HepG2 (cell line): ENCODE measurements around the gene SLC48A1. TPM values are rescaled to one million over a fixed set of nuclear protein-coding genes. Genes with fewer than 3 reads are reported as not detected.

Experiments
- ATAC-seq: fragments of 200-7000 bp; cut with Tn5 transposase; 3 replicates; pipeline ENCODE4 v1.9.1; 2020; ENCODE audit warnings: mild to moderate bottlenecking, moderate library complexity
- BruUV-seq: library from RNA; stranded (reverse); fragments of 400-500 nt; replicated peaks from 2 replicates; lab custom pipeline; 2021; lab: Mats Ljungman, UMichigan
- CTCF ChIA-PET: fragments of 300-600 bp; formaldehyde crosslinking; extraction: SDS; loops from one replicate; lab custom pipeline; 2021; ENCODE audit warnings: low total read pairs, inconsistent platforms, low intra/inter-chr PET ratio; lab: Yijun Ruan, JAX
- POLR2A ChIA-PET: fragments of 350-600 bp; sonication (Branson Sonifier 250); formaldehyde crosslinking; loops from one replicate; lab custom pipeline; 2020; ENCODE audit warnings: antibody characterized with exemption, inconsistent platforms; lab: Yijun Ruan, JAX
- DNase-seq: peaks from one replicate; pipeline ENCODE4 v3.0.0-alpha.2; 2015; ENCODE audit warnings: low spot score
- FAIRE-seq: peaks from 3 replicates; lab custom pipeline; 2011; peaks lifted over from hg19 to GRCh38; lab: Jason Lieb, UNC
- H2AFZ ChIP-seq: one replicate; pipeline ENCODE4 v1.6.1; 2011; ENCODE audit warnings: low read length, inconsistent platforms
- H3K27ac ChIP-seq: fragments of 300-600 bp; 3 replicates; pipeline ENCODE4 v1.8.0; 2011; ENCODE audit warnings: mixed run types, mild to moderate bottlenecking, mixed read lengths, low read length, inconsistent platforms; ENCODE audit not compliant: insufficient read depth; ENCODE audit errors: extremely low read length
- H3K27me3 ChIP-seq, 2 experiments: fragments of 200-600 bp in 1 of 2; 2 replicates in 1 of 2; 3 replicates in 1 of 2; pipeline versions ENCODE4 v1.6.0 to v1.8.0; 2011; ENCODE audit warnings: low read length in 2 of 2, mild to moderate bottlenecking in 2 of 2, moderate library complexity in 2 of 2, inconsistent platforms in 1 of 2; ENCODE audit not compliant: insufficient read depth in 2 of 2, control insufficient read depth in 1 of 2
- H3K36me3 ChIP-seq, 2 experiments: fragments of 200-600 bp in 1 of 2; replicated peaks in 1 of 2; 2 replicates in 1 of 2; 3 replicates in 1 of 2; pipeline versions ENCODE4 v1.5.1 to v1.8.0; 2011; ENCODE audit warnings: low read length in 2 of 2, inconsistent platforms in 1 of 2; ENCODE audit not compliant: insufficient read depth in 2 of 2, control insufficient read depth in 1 of 2
- H3K4me1 ChIP-seq: 2 replicates; pipeline ENCODE4 v1.5.1; 2012; ENCODE audit warnings: low read length, inconsistent platforms; ENCODE audit not compliant: insufficient read depth
- H3K4me2 ChIP-seq: 2 replicates; pipeline ENCODE4 v1.6.0; 2011; ENCODE audit warnings: low read depth, low read length, inconsistent platforms
- H3K4me3 ChIP-seq, 3 experiments: fragments of 200-600 bp in 1 of 3; sonication (generic), shearing (Covaris generic) in 1 of 3; replicated peaks in 1 of 3; 2 replicates each; pipeline ENCODE4 v1.5.1; 2011 to 2016; ENCODE audit warnings: low read length in 3 of 3, inconsistent platforms in 2 of 3, low read depth in 2 of 3, mild to moderate bottlenecking in 2 of 3, control low read depth in 1 of 3, mixed read lengths in 1 of 3; ENCODE audit not compliant: insufficient read depth in 1 of 3
- H3K79me2 ChIP-seq: one replicate; pipeline ENCODE4 v1.6.1; 2011; ENCODE audit warnings: low read length, inconsistent platforms; ENCODE audit not compliant: insufficient read depth
- H3K9ac ChIP-seq: 2 replicates; pipeline ENCODE4 v1.6.0; 2011; ENCODE audit warnings: mild to moderate bottlenecking, low read depth, low read length, inconsistent platforms; ENCODE audit not compliant: insufficient read depth
- H3K9me3 ChIP-seq: 2 replicates; pipeline ENCODE4 v1.5.1; 2012; ENCODE audit warnings: mild to moderate bottlenecking, low read length
- H4K20me1 ChIP-seq: 2 replicates; pipeline ENCODE4 v1.6.0; 2011; ENCODE audit warnings: inconsistent platforms, mild to moderate bottlenecking, low read length, moderate library complexity; ENCODE audit not compliant: insufficient read depth
- ATF4 ChIP-seq, 2 experiments: fragments of 450-650 bp in 1 of 2; sonication (generic) in 1 of 2; formaldehyde crosslinking; IDR thresholded peaks; 2 replicates each; pipeline versions ENCODE4 v1.5.0 to v1.8.0; 2020 to 2022; ENCODE audit warnings: mild to moderate bottlenecking in 1 of 2, missing genetic modification reagents in 1 of 2
- CEBPB ChIP-seq: IDR thresholded peaks from 2 replicates; pipeline ENCODE4 v1.6.1; 2011; ENCODE audit warnings: low read depth, low read length, improper control_type of control experiment, borderline replicate concordance
- CEBPG ChIP-seq: IDR thresholded peaks from 2 replicates; pipeline ENCODE4 v1.6.1; 2016
- EEA1 ChIP-seq: sonication (generic); formaldehyde crosslinking; IDR thresholded peaks from 2 replicates; pipeline ENCODE4 v1.5.1; 2020; ENCODE audit warnings: mild to moderate bottlenecking, missing genetic modification reagents, borderline replicate concordance
- ESRRA ChIP-seq: sonication (generic); formaldehyde crosslinking; IDR thresholded peaks from 2 replicates; pipeline ENCODE4 v1.5.1; 2020; ENCODE audit warnings: mild to moderate bottlenecking, low read depth, missing genetic modification reagents
- FOXA3 ChIP-seq: IDR thresholded peaks from 2 replicates; pipeline ENCODE4 v1.6.1; 2016; ENCODE audit warnings: missing genetic modification reagents, missing compliant biosample characterization
- HMG20B ChIP-seq: conservative IDR thresholded peaks from 2 replicates; pipeline ENCODE4 v1.6.1; 2016; ENCODE audit warnings: missing genetic modification reagents, missing compliant biosample characterization
- HOMEZ ChIP-seq: IDR thresholded peaks from 2 replicates; pipeline ENCODE4 v1.6.1; 2016; ENCODE audit warnings: low read depth
- MTERF4 ChIP-seq: sonication (generic); formaldehyde crosslinking; IDR thresholded peaks from 2 replicates; pipeline ENCODE4 v1.8.0; 2023; ENCODE audit warnings: mild to moderate bottlenecking, missing genetic modification reagents
- PCBP2 ChIP-seq: fragments of 200-400 bp; formaldehyde crosslinking; optimal IDR thresholded peaks from 2 replicates; pipeline ENCODE3; 2018; ENCODE audit warnings: low read length, low read depth; ENCODE audit not compliant: poor library complexity, severe bottlenecking
- TBL1XR1 ChIP-seq: fragments of 150-350 bp; IDR thresholded peaks from 2 replicates; pipeline ENCODE4 v1.6.1; 2014; ENCODE audit warnings: borderline replicate concordance, low read length; ENCODE audit not compliant: partially characterized antibody
- TEAD3 ChIP-seq: optimal IDR thresholded peaks from 2 replicates; pipeline ENCODE3; 2016; ENCODE audit warnings: borderline replicate concordance
- TOPORS ChIP-seq: sonication (generic); formaldehyde crosslinking; IDR thresholded peaks from 2 replicates; pipeline ENCODE4 v1.8.0; 2023; ENCODE audit warnings: mild to moderate bottlenecking, missing genetic modification reagents
- ZBTB3 ChIP-seq: sonication (generic); formaldehyde crosslinking; IDR thresholded peaks from 2 replicates; pipeline ENCODE4 v1.4.0; 2020; ENCODE audit warnings: low read depth, mild to moderate bottlenecking, moderate library complexity, missing genetic modification reagents, borderline replicate concordance
- ZFP90 ChIP-seq: sonication (generic); formaldehyde crosslinking; IDR thresholded peaks from 2 replicates; pipeline ENCODE4 v1.8.0; 2022; ENCODE audit warnings: missing genetic modification reagents, mild to moderate bottlenecking, inconsistent platforms, borderline replicate concordance
- ZNF343 ChIP-seq: sonication (generic); formaldehyde crosslinking; IDR thresholded peaks from 2 replicates; pipeline ENCODE4 v1.4.0; 2020; ENCODE audit warnings: mild to moderate bottlenecking, missing genetic modification reagents
- ZNF451 ChIP-seq: sonication (generic); formaldehyde crosslinking; IDR thresholded peaks from 2 replicates; pipeline ENCODE4 v1.5.0; 2020; ENCODE audit warnings: mild to moderate bottlenecking, missing genetic modification reagents
- ZNF496 ChIP-seq: sonication (generic); formaldehyde crosslinking; IDR thresholded peaks from 2 replicates; pipeline ENCODE4 v1.8.1; 2023; ENCODE audit warnings: mild to moderate bottlenecking, moderate library complexity, missing genetic modification reagents; ENCODE audit not compliant: insufficient replicate concordance
- WGBS: methylation state at CpG from one replicate; pipeline ENCODE4 v1.1.6; 2017; ENCODE audit warnings: low lambda C conversion rate; 5-methylcytosine and 5-hydroxymethylcytosine counted together
- in situ Hi-C: cut with HindIII; loops from 2 replicates; pipeline ENCODE4 v1.10.0; 2017; ENCODE audit warnings: low pct_unique_long_range_greater_than_20kb; ENCODE audit not compliant: extremely low pct_ligation_motif_present
- intact Hi-C: fragments of 100-400 bp; cut with micrococcal nuclease; formaldehyde crosslinking; loops from one replicate; pipeline ENCODE4 v1.10.0; 2022; ENCODE audit not compliant: unreplicated experiment
- polyA plus RNA-seq, 8 experiments: library from polyadenylated mRNA; depleted of rRNA in 3 of 8; stranded (reverse) in 7 of 8; unstranded in 1 of 8; fragments of >200 nt; fragmentation: Illumina TruSeq in 4 of 8; extraction: Trizol in 4 of 8; gene quantifications; 2 replicates each; pipeline versions ENCODE4 v1.2.1 to v1.2.3, GENCODE V29; 2011 to 2016; ENCODE audit warnings: low read depth in 4 of 8, missing spikeins in 1 of 8, mixed read lengths in 1 of 8; ENCODE audit not compliant: insufficient read depth in 1 of 8
- total RNA-seq, 5 experiments: library from RNA; depleted of rRNA; stranded (reverse); fragments of >200 nt; fragmentation: Illumina TruSeq; extraction: Trizol; gene quantifications; 2 replicates each; pipeline ENCODE4 v1.2.3, GENCODE V29; 2016; ENCODE audit warnings: low read depth in 1 of 5
- TF ChIP-seq, protein P1 (sequence below): IDR thresholded peaks from 2 replicates; pipeline ENCODE4 v1.6.1; 2016; ENCODE audit warnings: low read depth, borderline replicate concordance

SLC48A1 gene
- total and polyA plus RNA-seq, 2 of the 13 experiments (the other 11 are each of a cell fraction or from before 2014, with no cell fraction given) = 2.2 to 3.7 TPM

GRCh38 chr12:47768323-47768811 is 4.7 kb upstream of the SLC48A1 start (continued):
- TF ChIP-seq ESRRA (CRISPR knock-in tag) (no peak), ZNF343 (CRISPR knock-in tag) (no peak), TOPORS (CRISPR knock-in tag) (no peak), ZNF451 (no peak), TBL1XR1 (no peak), TEAD3 (CRISPR knock-in tag) (peak; percentile 93), HMG20B (CRISPR knock-in tag) (0 out of 2 replicates have a peak, but pooled peaks have one; percentile 16), MTERF4 (CRISPR knock-in tag) (no peak)
- TF ChIP-seq, protein P1, sequence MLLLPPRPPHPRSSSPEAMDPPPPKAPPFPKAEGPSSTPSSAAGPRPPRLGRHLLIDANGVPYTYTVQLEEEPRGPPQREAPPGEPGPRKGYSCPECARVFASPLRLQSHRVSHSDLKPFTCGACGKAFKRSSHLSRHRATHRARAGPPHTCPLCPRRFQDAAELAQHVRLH (CRISPR knock-in tag) = no peak

- in situ Hi-C loops = no loop called here
- no peak for FAIRE-seq
- H4K20me1 ChIP-seq = no peaks in the 10 kb centered on the region
- no TSS peak for BruUV-seq
- no peaks in the 10 kb centered on the region for H3K36me3 ChIP-seq
- H3K27me3 ChIP-seq = peaks cover 4 to 14% of the 10 kb centered on the region in 2 experiments; a peak in 4 of 5 replicates
- DNase-seq = peak; percentile 14
- CTCF ChIA-PET = no interaction called here
- no peak overlapping the region for H3K4me2 ChIP-seq
- H3K27ac ChIP-seq = no peak overlapping the region
- WGBS = 53% methylated on average over 4 of the region's 4 CpGs
- no peak overlapping the region for H3K4me3 ChIP-seq
- POLR2A ChIA-PET = no interaction called here
- H3K9me3 ChIP-seq = no peaks in the 10 kb centered on the region
- intact Hi-C loops = no loop called here
- peaks cover 51% of the 10 kb centered on the region for H3K4me1 ChIP-seq
- no peak for ATAC-seq
- H3K79me2 ChIP-seq = no peaks in the 10 kb centered on the region
- no peak overlapping the region for H3K9ac ChIP-seq
- no peak overlapping the region for H2AFZ ChIP-seq
- peak; percentile 23; the same call in 1 of the 2 replicates for TF ChIP-seq FOXA3 (CRISPR knock-in tag)
- no peak for TF ChIP-seq PCBP2
- peak; percentile 55; the same call in 1 of the 2 replicates for TF ChIP-seq CEBPG (CRISPR knock-in tag)
- TF ChIP-seq ZFP90 = no peak
- no peak for TF ChIP-seq ZNF496
- no peak for TF ChIP-seq HOMEZ
- TF ChIP-seq ATF4 (CRISPR knock-in tag; IDR thresholded peaks at IDR 0.05) = peak in 1 of 2 experiments; percentile 83; a peak in 2 of 4 replicates
- no peak for TF ChIP-seq EEA1
- no peak for TF ChIP-seq ZBTB3 (CRISPR knock-in tag)
- peak; percentile 45; the same call in 1 of the 2 replicates for TF ChIP-seq CEBPB
Measured at GRCh38 chr12:47769234-47770085, 3.6 kb upstream of the SLC48A1 start.
